Measurements from ENCODE around the gene SMPD3.

The SMPD3 gene

DNA sequence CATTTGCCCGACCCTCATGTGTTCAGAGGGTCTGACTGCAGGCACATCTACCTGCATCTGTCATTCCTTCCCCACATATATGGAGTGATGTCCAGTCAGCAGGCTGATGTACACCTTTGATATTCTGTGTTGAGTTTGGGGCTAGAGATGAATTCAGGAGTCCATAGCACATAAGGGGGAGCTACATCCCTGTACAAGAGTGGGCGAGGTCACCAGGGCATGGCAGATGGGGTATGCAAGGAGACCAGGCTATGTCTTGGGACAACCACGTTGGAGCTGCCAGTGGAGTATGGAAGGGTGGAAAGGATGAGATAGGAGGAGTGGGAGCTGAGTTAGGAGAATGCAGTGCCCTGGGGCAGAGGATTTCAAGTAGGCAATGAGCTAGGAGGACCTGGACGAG, 15.0 kb downstream of the SMPD3 start:
- no peak for TF ChIP-seq GATA2 (IDR thresholded peaks at IDR 0.05; ENCODE audit: low read depth, low read length)
- no peak for TF ChIP-seq GATA3 (IDR thresholded peaks at IDR 0.05; ENCODE audit: low read depth, low read length)

- TF ChIP-seq GATA2 (IDR thresholded peaks at IDR 0.05; ENCODE audit: low read depth, low read length), result no peak
- no peak for TF ChIP-seq GATA3 (IDR thresholded peaks at IDR 0.05; ENCODE audit: low read depth, low read length)
Observed at GRCh38 chr16:68432701-68433100, 15.6 kb downstream of the SMPD3 start.

DNA sequence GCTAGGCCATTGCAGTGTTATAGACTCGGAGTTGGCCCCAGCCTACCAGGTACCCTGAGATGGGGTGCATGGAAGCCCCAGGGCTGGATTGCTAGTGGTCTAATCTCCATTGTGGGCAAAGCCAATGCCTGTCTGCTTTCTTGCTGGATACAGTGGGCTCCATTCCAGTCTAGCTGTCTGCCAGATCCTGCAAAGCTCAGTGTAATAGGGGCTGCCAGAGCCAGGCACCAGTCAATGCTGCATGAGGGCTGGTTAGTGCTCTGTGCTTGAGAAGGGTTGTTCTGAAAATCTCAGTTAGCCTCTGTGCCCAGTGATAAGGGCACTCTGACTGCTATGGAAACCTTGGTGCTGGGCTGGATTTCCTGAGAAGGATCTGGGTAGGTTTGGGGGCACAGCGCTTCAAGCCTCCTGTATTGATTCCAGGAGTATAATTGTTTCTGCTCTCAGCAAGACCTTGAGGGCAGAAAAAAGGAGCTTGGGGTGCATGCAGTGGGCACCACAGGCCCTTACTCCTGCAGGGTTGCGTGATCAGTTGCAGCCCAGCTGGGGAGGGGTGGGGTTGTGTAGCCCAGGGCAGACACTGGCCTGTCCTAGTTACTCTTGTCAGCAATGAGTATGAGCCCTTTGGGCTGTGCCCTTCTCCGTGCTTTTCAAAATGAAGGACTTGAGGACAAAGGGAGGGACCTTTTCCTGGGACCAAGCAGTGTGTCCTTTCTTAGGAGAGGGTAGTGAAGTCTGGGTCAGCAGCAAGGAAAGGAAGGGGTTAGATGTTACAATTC, 19.0 kb downstream of the SMPD3 start:
- no peak for TF ChIP-seq GATA2 (IDR thresholded peaks at IDR 0.05; ENCODE audit: low read depth, low read length)
- TF ChIP-seq GATA3 (IDR thresholded peaks at IDR 0.05; ENCODE audit: low read depth, low read length), result no peak

GRCh38 chr16:68427649-68428303, 20.5 kb downstream of the SMPD3 start:
- TF ChIP-seq GATA2 (IDR thresholded peaks at IDR 0.05; ENCODE audit: low read depth, low read length) (no peak), GATA3 (IDR thresholded peaks at IDR 0.05; ENCODE audit: low read depth, low read length) (no peak)

DNA sequence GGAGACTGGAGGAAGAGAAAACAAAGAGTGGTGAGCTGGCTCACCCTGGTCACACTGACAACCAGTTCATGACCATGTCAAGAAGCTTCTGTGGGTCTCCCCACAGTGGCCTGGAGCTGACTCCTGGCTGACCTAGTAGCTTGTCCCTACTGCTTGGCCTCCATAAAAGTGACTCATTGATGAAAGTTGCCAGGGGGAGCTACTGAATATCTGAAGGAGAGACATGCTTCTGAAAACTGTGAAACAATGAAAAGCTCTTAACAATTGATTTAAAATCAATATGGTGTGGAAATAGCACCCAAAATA, 22.0 kb downstream of the SMPD3 start:
- no peak for TF ChIP-seq GATA2 (IDR thresholded peaks at IDR 0.05; ENCODE audit: low read depth, low read length)
- TF ChIP-seq GATA3 (IDR thresholded peaks at IDR 0.05; ENCODE audit: low read depth, low read length), result no peak

DNA sequence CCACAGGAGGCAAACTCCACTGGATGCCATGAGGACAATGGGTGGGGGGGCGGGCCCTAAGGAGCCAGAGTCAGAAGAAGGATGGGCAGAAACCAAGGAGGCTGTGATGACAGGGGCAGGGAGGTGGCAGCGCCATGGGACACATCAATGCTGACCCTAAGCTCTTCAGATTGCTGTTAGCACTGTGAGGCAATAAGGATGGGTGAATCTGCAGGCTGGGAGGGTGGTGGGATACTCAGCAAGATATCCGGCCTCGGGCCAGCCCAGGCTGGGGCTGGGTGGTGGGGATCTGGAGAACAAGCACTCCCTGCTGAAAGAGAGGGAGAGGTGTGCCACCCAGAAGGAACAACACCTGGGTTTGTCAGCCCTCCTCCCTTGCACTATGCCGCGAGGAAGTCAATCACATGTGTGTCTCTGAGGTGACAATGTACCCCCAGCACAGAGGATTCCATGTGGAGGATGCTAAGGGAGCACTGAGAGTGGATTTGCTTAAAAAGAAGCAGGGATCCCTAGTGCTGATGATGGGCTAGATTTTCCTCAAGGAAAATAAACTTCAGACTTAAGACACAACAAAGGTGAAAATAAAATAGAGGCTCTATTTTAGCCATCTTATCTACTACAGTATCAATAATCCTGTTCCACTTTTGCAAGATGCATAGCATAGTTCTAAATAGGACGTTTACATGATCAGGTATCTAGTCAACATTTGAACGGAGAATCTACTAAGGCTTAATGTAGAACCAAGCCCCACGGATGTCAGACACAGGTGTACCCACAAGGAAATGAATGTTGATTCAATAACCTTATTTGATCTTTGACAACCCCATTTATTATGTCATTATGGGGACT, 22.6 kb downstream of the SMPD3 start:
- TF ChIP-seq GATA2 (IDR thresholded peaks at IDR 0.05; ENCODE audit: low read depth, low read length) (no peak), GATA3 (IDR thresholded peaks at IDR 0.05; ENCODE audit: low read depth, low read length) (no peak)

- TF ChIP-seq GATA3 (IDR thresholded peaks at IDR 0.05; ENCODE audit: low read depth, low read length) (no peak), GATA2 (IDR thresholded peaks at IDR 0.05; ENCODE audit: low read depth, low read length) (no peak)
Observed at GRCh38 chr16:68423771-68424170, 24.5 kb downstream of the SMPD3 start.

DNA sequence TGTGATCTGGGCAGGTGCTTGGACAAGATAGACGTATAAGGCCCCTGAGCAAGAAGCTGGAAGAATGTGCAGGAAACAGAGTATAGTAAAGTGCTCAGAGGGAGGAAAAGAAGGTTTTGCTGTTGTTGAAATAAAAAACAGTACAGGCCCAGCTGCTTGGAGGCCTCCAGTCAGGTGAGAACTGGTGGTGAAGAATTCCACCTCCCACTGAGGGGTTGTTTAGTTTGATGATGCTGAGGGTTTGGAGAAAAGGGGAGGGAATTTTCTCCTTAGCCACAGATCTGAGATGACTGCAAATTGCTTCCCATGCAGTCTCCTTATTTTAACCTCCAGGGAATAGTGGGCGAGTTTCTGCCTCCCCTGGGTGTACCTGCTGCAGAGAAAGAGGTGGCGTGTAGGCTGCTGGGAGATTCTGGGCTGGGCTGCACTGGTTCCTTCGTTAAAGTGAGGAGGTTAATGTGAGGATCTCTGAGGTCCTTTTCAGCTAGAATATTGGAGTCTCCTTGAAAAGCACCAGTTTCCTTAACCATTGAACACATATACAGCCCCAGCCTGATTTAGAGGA, 25.8 kb downstream of the SMPD3 start:
- TF ChIP-seq GATA3 (IDR thresholded peaks at IDR 0.05; ENCODE audit: low read depth, low read length) (no peak), GATA2 (IDR thresholded peaks at IDR 0.05; ENCODE audit: low read depth, low read length) (no peak)

DNA sequence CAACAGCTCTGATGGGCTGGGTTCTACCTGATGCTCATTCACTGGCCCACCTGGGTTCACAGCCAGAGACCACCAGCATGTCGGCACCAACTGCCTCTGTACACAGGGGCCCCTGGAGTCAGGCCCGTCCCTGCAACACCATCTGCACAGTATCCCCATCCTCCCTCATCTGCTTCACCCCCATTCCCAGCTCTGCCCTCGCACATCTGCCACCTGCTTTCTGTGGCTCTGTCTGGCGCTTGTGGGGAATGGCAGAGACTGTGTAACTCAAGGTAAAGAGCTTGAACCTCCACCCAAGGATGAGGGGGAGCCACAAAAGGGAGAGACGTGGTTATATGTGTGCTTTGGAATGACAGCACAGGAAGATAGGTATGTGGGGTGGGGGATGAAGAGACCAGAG, 27.2 kb downstream of the SMPD3 start:
- TF ChIP-seq GATA2 (IDR thresholded peaks at IDR 0.05; ENCODE audit: low read depth, low read length) (no peak), GATA3 (IDR thresholded peaks at IDR 0.05; ENCODE audit: low read depth, low read length) (no peak)

DNA sequence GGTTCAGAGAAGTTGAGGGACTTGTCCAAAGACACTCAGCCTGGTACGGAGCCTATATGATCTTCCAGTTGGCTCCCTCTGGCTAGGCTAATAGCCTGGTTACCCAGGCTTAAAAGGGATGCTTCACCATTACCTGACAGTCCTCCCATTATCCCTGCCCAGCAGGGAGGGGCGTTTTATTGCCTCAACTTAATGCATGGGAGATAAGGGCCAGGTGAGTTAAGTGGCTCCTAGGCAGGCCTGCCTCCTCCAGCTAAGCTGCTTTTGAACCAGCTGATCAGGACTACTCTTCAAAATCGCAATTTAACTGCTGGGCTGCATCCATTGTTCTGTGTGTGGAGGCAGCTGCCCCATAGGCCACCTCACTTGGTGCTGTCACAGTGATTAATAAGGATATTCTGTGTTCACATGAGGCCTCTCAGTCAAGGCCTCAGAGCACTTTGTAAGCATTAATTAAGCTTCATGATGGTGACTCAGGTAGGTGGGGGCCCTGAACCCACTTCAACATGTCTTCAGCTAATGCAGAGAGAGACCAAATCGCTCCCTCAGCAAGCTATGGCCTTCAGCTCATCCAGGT, 27.9 kb downstream of the SMPD3 start:
- TF ChIP-seq GATA2 (IDR thresholded peaks at IDR 0.05; ENCODE audit: low read depth, low read length) (no peak), GATA3 (IDR thresholded peaks at IDR 0.05; ENCODE audit: low read depth, low read length) (no peak)

DNA sequence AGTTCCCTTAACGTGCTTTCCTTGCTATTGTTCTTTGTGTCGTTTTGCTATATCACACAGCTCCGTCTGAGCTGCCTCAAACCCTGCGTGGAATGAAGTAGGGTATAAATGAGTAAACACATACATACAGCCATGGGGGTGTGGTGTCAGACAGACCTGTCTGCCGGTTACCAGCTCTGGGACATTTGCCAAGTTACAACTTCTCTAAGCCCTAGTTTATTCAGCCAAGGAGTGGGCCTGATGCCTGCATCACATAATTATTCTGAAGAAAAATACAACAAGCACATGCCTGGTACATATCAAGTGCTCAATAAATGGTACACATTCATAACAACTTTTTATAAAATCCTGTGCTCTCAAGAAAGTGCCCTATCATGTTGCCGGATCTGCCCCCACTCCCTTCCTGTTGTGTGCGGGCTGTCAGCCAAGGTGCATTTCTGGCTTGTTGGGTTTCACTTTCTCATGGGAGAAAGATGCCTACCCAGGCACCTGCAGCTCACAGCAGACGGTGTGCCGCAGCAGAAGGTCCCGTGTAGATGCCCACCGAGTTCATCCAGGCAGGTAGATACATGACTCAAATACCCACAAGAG, 30.5 kb downstream of the SMPD3 start:
- peak; percentile 45; the same call in 1 of the 2 replicates for TF ChIP-seq GATA2 (IDR thresholded peaks at IDR 0.05; ENCODE audit: low read depth, low read length)
- no peak for TF ChIP-seq GATA3 (IDR thresholded peaks at IDR 0.05; ENCODE audit: low read depth, low read length)

- TF ChIP-seq GATA2 (IDR thresholded peaks at IDR 0.05; ENCODE audit: low read depth, low read length), result no peak
- TF ChIP-seq GATA3 (IDR thresholded peaks at IDR 0.05; ENCODE audit: low read depth, low read length), result no peak
Observed at GRCh38 chr16:68416057-68417046, 32.0 kb downstream of the SMPD3 start.
